Measurements from ENCODE around the gene INTS7. TPM values are rescaled to one million over a fixed set of nuclear protein-coding genes. Genes with fewer than 3 reads are reported as not detected.

The INTS7 gene
- total and polyA plus RNA-seq, 10 donors, result 5.4 to 16.5 (median 12.3) TPM

DNA sequence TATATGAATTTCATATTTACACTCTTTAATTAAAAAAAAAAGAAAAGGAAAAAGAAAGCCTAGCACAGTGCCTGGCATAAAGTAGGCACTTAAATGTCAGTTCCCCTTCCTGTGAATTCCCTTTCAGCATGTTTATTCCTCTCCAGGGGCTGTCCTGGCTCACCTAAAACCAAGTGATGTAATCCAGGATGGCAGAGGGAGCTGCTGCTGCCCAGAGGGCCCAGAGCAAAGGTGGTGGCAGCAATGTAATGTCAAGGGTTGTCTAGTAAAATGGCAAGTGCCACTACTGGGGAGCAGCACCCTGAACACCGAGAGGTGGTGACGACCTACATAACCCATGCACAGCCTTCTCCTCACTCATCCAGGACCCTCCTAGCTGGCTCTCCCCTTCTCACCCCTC lies 126.4 kb downstream of the INTS7 start:
- no peaks in the 10 kb centered on the region for H3K36me3 ChIP-seq
- H3K27me3 ChIP-seq (replicated peaks in 1 of 7), result no peaks in the 10 kb centered on the region

GRCh38 chr1:211908453-211908852 lies 126.9 kb downstream of the INTS7 start:
- H3K4me1 ChIP-seq, result peaks cover 0 to 11% (median 0%) of the 10 kb centered on the region in 6 donors
- DNase-seq, result no peak
- TF ChIP-seq CTCF (IDR thresholded peaks at IDR 0.05 in 8 of 11, conservative IDR thresholded peaks at IDR 0.05 in 3 of 11) (no peak), POLR2A (IDR thresholded peaks at IDR 0.05) (no peak), POLR2AphosphoS5 (IDR thresholded peaks at IDR 0.05) (no peak)
- no peak overlapping the region for H3K4me3 ChIP-seq
- 38 to 54% (median 46%) methylated on average over 2 of the region's 2 CpGs for WGBS, 5 donors
- H3K27me3 ChIP-seq (replicated peaks in 1 of 7), result no peaks in the 10 kb centered on the region
- no peaks in the 10 kb centered on the region for H3K9me3 ChIP-seq
- peak overlapping the region in 1 of 8 donors; percentile 2 for H3K27ac ChIP-seq
- no peaks in the 10 kb centered on the region for H3K36me3 ChIP-seq
- intact Hi-C loops (cut with DNase I; ENCODE audit: low total_unique reads), result no loop called here

More for the DNA sequence above, 126.4 kb downstream of the INTS7 start:
- H3K27ac ChIP-seq, result peak overlapping the region in 1 of 8 donors; percentile 2
- peaks cover 0 to 11% (median 0%) of the 10 kb centered on the region in 6 donors for H3K4me1 ChIP-seq
- H3K9me3 ChIP-seq, result no peaks in the 10 kb centered on the region
- DNase-seq, result no peak
- intact Hi-C loops (cut with DNase I; ENCODE audit: low total_unique reads), result no loop called here
- TF ChIP-seq POLR2AphosphoS5 (IDR thresholded peaks at IDR 0.05) (no peak), CTCF (IDR thresholded peaks at IDR 0.05 in 8 of 11, conservative IDR thresholded peaks at IDR 0.05 in 3 of 11) (no peak), POLR2A (IDR thresholded peaks at IDR 0.05) (no peak)
- H3K4me3 ChIP-seq, result no peak overlapping the region
- WGBS, 5 donors, result 78 to 100% (median 86%) methylated on average over 2 of the region's 2 CpGs

GRCh38 chr1:211903490-211904245 lies 131.7 kb downstream of the INTS7 start:
- intact Hi-C loops (cut with DNase I; ENCODE audit: low total_unique reads), result no loop called here
- 64 to 84% (median 73%) methylated on average over 2 of the region's 2 CpGs for WGBS, 5 donors
- Histone ChIP-seq H3K27me3 (replicated peaks in 1 of 7) (no peaks in the 10 kb centered on the region), H3K4me3 (no peak overlapping the region), H3K36me3 (no peaks in the 10 kb centered on the region), H3K27ac (no peak overlapping the region), H3K4me1 (peaks cover 0 to 7% (median 0%) of the 10 kb centered on the region in 6 donors), H3K9me3 (peaks cover 0 to 11% (median 0%) of the 10 kb centered on the region in 8 donors)
- no peak for DNase-seq
- TF ChIP-seq POLR2AphosphoS5 (IDR thresholded peaks at IDR 0.05) (no peak), CTCF (IDR thresholded peaks at IDR 0.05 in 8 of 11, conservative IDR thresholded peaks at IDR 0.05 in 3 of 11) (no peak), POLR2A (IDR thresholded peaks at IDR 0.05) (no peak)

DNA sequence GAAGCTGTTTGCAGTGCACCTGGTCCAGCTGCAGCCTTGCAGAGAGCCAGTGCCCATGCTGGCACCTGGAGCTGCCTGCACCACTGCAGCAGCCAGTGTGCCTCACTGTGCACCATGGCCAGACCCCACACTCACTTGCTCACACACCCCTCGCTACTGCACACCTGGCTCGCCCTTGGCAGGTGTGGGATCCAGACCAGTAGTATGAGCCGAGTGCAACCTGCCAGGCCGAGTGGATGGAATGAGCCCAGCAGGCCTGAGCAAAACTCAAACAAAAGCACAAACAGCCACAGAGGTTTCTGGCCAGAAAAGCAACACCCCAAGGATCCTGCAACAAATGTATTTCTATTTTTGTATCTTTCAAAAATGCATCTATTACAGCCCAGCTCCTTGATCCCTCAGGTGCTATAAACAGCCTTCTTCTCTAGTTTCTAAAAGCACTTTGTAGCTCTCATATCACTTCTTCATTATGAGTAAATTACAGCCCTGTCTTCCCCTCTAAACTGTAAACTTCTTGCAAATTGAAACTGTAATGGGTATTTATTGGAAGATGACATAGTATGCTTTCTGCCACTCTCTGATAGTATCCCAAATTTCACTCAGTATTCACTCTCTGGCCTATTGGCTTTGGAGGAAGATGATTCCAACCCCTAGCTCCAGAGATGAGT lies 132.6 kb downstream of the INTS7 start:
- no peaks in the 10 kb centered on the region for H3K27me3 ChIP-seq (replicated peaks in 1 of 7)
- intact Hi-C loops (cut with DNase I; ENCODE audit: low total_unique reads), result no loop called here
- no peaks in the 10 kb centered on the region for H3K36me3 ChIP-seq
- no peak overlapping the region for H3K27ac ChIP-seq
- H3K4me3 ChIP-seq, result no peak overlapping the region
- 92 to 98% (median 92%) methylated on average over 4 of the region's 4 CpGs for WGBS, 5 donors
- H3K9me3 ChIP-seq, result peaks cover 0 to 11% (median 0%) of the 10 kb centered on the region in 8 donors
- no peak for TF ChIP-seq POLR2AphosphoS5 (IDR thresholded peaks at IDR 0.05)
- TF ChIP-seq POLR2A (IDR thresholded peaks at IDR 0.05), result no peak
- no peak for TF ChIP-seq CTCF (IDR thresholded peaks at IDR 0.05 in 8 of 11, conservative IDR thresholded peaks at IDR 0.05 in 3 of 11)
- no peak for DNase-seq
- H3K4me1 ChIP-seq, result no peaks in the 10 kb centered on the region
